Prostate gland (tissue), 2 donors: ENCODE data around the gene FAS. TPM values are rescaled to one million over a fixed set of nuclear protein-coding genes. Genes with fewer than 3 reads are reported as not detected.
"Not testable (repeated sequence)": the region's sequence is repeated elsewhere in the genome, so short reads cannot be mapped to it uniquely, and the experiment has no call there.

Experiments used
- DNase-seq: peaks from one replicate; pipeline ENCODE4 v3.0.0-alpha.2; 2019; ENCODE audit warnings: low spot score
- H3K27ac ChIP-seq, 2 donors: fragments of 200-600 bp; sonication (generic); 2 replicates each; pipeline ENCODE4 v1.5.1; 2017 to 2019
- H3K27me3 ChIP-seq: fragments of 200-600 bp; sonication (generic); replicated peaks from 2 replicates; pipeline ENCODE4 v1.5.1; 2019; ENCODE audit not compliant: insufficient read depth
- H3K36me3 ChIP-seq, 2 donors: fragments of 200-600 bp; sonication (generic); 1 replicate in 1 of 2; 2 replicates in 1 of 2; pipeline versions ENCODE4 v1.5.1 to v1.8.1; 2017 to 2019
- H3K4me1 ChIP-seq: fragments of 200-600 bp; sonication (generic); replicated peaks from 2 replicates; pipeline ENCODE4 v1.5.1; 2019
- H3K4me3 ChIP-seq, 2 donors: fragments of 200-600 bp; sonication (generic); 2 replicates each; pipeline ENCODE4 v1.5.1; 2017 to 2019
- H3K9me3 ChIP-seq: fragments of 200-600 bp; sonication (generic); 2 replicates; pipeline ENCODE4 v1.5.1; 2017
- POLR2A ChIP-seq: fragments of 450-650 bp; IDR thresholded peaks from one replicate; pipeline ENCODE4 v1.6.1; 2016; ENCODE audit warnings: antibody characterized with exemption, mild to moderate bottlenecking
- POLR2AphosphoS5 ChIP-seq: sonication (generic); formaldehyde crosslinking; IDR thresholded peaks from one replicate; pipeline ENCODE4 v1.6.1; 2017; ENCODE audit warnings: antibody characterized with exemption
- WGBS: methylation state at CpG from one replicate; pipeline ENCODE4 v1.1.5; 2018; 5-methylcytosine and 5-hydroxymethylcytosine counted together
- intact Hi-C: fragments of 100-400 bp; cut with DNase I; formaldehyde crosslinking; loops from one replicate; pipeline ENCODE4 v1.14.2; 2022
- total RNA-seq, 2 donors: library from RNA; depleted of rRNA; stranded (reverse); fragments of >200 nt; gene quantifications; one replicate each; pipeline ENCODE4 v1.1.0, GENCODE V29; 2016
- TF ChIP-seq, protein P1 (sequence below), 4 experiments: fragments of 200-600 bp in 2 of 4; fragments of 450-650 bp in 2 of 4; sonication (generic) in 2 of 4; IDR thresholded peaks; 1 replicate in 3 of 4; 2 replicates in 1 of 4; pipeline ENCODE4 v1.5.1; 2016 to 2019; ENCODE audit warnings: antibody characterized with exemption in 4 of 4, mild to moderate bottlenecking in 2 of 4, moderate library complexity in 2 of 4

FAS gene
- total RNA-seq, 2 donors from 2014 or later = 13.7 to 17.7 TPM

DNA sequence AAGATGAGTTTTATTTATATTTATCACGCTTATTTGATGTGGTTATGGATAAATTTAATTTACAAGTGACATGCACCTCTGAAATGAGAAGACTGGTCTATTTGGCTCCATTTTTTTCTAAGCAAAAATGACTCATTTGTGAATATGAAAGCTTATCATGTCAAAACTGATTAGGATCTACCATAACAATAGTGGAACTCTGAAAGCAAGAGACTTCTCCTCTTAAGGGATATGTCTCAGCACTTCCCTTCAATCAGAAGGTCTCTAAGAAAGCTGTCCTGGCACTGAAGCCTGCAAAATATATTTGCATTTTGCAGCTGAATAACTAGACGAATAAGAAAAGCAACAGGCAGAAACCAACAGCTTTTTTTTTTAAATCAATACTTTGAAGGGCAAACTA is 12.7 kb downstream of the FAS start:
- TF ChIP-seq POLR2AphosphoS5 = no peak
- TF ChIP-seq, protein P1, sequence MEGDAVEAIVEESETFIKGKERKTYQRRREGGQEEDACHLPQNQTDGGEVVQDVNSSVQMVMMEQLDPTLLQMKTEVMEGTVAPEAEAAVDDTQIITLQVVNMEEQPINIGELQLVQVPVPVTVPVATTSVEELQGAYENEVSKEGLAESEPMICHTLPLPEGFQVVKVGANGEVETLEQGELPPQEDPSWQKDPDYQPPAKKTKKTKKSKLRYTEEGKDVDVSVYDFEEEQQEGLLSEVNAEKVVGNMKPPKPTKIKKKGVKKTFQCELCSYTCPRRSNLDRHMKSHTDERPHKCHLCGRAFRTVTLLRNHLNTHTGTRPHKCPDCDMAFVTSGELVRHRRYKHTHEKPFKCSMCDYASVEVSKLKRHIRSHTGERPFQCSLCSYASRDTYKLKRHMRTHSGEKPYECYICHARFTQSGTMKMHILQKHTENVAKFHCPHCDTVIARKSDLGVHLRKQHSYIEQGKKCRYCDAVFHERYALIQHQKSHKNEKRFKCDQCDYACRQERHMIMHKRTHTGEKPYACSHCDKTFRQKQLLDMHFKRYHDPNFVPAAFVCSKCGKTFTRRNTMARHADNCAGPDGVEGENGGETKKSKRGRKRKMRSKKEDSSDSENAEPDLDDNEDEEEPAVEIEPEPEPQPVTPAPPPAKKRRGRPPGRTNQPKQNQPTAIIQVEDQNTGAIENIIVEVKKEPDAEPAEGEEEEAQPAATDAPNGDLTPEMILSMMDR (IDR thresholded peaks at IDR 0.05) = no peak
- no peak for TF ChIP-seq POLR2A
- Histone ChIP-seq H3K36me3 (no peaks in the 10 kb centered on the region), H3K27ac (no peak overlapping the region), H3K4me3 (no peak overlapping the region), H3K4me1 (no peaks in the 10 kb centered on the region), H3K9me3 (no peaks in the 10 kb centered on the region), H3K27me3 (no peaks in the 10 kb centered on the region)
- no peak for DNase-seq
- WGBS = 28% methylated on average over 2 of the region's 2 CpGs
- intact Hi-C loops = no loop called here

GRCh38 chr10:89007129-89007893 is 16.7 kb downstream of the FAS start:
- intact Hi-C loops = no loop called here
- DNase-seq = no peak
- H3K27me3 ChIP-seq = no peaks in the 10 kb centered on the region
- 51% methylated on average over 3 of the region's 3 CpGs for WGBS
- H3K27ac ChIP-seq = no peak overlapping the region
- no peaks in the 10 kb centered on the region for H3K9me3 ChIP-seq
- H3K4me1 ChIP-seq = no peaks in the 10 kb centered on the region
- H3K36me3 ChIP-seq = no peaks in the 10 kb centered on the region
- TF ChIP-seq POLR2AphosphoS5 (no peak), POLR2A (no peak)
- TF ChIP-seq, protein P1 (IDR thresholded peaks at IDR 0.05) = no peak
- no peak overlapping the region for H3K4me3 ChIP-seq

- intact Hi-C loops, H3K4me1 ChIP-seq, H3K27ac ChIP-seq, H3K9me3 ChIP-seq, H3K36me3 ChIP-seq, DNase-seq, H3K27me3 ChIP-seq, H3K4me3 ChIP-seq: not testable (repeated sequence)
- WGBS = 84% methylated on average over 15 of the region's 15 CpGs
These were observed 28.2 kb downstream of the FAS start for GRCh38 chr10:89018700-89019346.

GRCh38 chr10:89019569-89020327 is 29.1 kb downstream of the FAS start:
- 64% methylated on average over 2 of the region's 2 CpGs for WGBS
- intact Hi-C loops = loop anchor here (10.0 kb wide), 1 partner anchor 185 kb away; no protein-coding TSS in a partner anchor

GRCh38 chr10:89021526-89021925 is 30.9 kb downstream of the FAS start:
- H3K4me3 ChIP-seq, H3K9me3 ChIP-seq, H3K27me3 ChIP-seq, DNase-seq, H3K36me3 ChIP-seq, H3K4me1 ChIP-seq, H3K27ac ChIP-seq: not testable (repeated sequence)
- intact Hi-C loops = loop anchor here (10.0 kb wide), 1 partner anchor 187 kb away; no protein-coding TSS in a partner anchor
- WGBS = 76% methylated on average over 6 of the region's 6 CpGs

More at GRCh38 chr10:89019569-89020327, 29.1 kb downstream of the FAS start:
- Histone ChIP-seq H3K27me3 (no peaks in the 10 kb centered on the region), H3K9me3 (no peaks in the 10 kb centered on the region), H3K4me1 (no peaks in the 10 kb centered on the region), H3K36me3 (no peaks in the 10 kb centered on the region), H3K4me3 (no peak overlapping the region), H3K27ac (no peak overlapping the region)
- TF ChIP-seq POLR2AphosphoS5 = no peak
- no peak for DNase-seq

- WGBS = 68% methylated on average over 2 of the region's 2 CpGs
- H3K27me3 ChIP-seq = no peaks in the 10 kb centered on the region
- no peaks in the 10 kb centered on the region for H3K9me3 ChIP-seq
- no peak overlapping the region for H3K27ac ChIP-seq
- H3K36me3 ChIP-seq = no peaks in the 10 kb centered on the region
- intact Hi-C loops = loop anchor here (10.0 kb wide), 1 partner anchor 188 kb away; no protein-coding TSS in a partner anchor
- TF ChIP-seq POLR2A (no peak), POLR2AphosphoS5 (no peak)
- TF ChIP-seq, protein P1 (IDR thresholded peaks at IDR 0.05) = no peak
- H3K4me3 ChIP-seq = no peak overlapping the region
- no peaks in the 10 kb centered on the region for H3K4me1 ChIP-seq
- no peak for DNase-seq
These were observed 32.1 kb downstream of the FAS start for GRCh38 chr10:89022734-89023133.
